GM18873 (cell line): ENCODE data around the gene TWIST2.

Experiments used
- ATAC-seq: cut with Tn5 transposase; IDR thresholded peaks from one replicate; pipeline ENCODE4 v1.9.1; 2021; ENCODE audit warnings: mild to moderate bottlenecking, moderate library complexity, moderate number of reproducible peaks; ENCODE audit not compliant: unreplicated experiment, low FRiP score

TWIST2 gene

DNA sequence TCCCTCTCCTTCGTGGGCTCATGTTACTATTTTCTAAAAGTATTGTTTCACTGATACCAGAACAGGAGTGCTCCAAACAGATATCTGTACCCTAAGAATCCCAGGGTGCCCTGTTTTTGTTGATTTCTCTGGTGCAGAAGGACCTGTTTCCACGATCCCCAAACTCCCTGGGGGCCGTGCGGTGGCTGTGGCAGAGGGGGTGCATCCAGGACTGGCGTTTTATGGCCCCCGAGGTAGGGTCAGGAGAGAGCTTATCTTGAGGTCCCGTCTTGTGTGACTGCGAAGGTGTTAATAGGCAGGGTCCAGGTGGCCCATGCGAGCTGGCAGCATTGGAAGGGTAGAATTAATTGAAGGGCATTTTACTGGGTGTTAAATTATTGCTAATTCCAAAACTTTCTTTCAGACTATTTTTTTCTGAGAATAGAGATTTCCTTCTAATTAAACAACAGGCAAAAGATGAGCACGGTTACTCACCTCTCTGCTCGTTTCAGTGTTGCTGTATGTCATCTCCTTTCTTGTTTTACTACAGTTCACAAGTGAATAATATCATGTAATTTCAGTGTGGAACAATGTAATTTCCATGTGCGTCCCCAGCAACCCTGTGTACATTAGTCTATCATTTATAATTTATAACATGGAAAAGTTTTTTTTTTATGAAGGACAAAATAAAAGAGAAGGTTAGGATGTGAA, 8.2 kb downstream of the TWIST2 start:
- no peak for ATAC-seq

DNA sequence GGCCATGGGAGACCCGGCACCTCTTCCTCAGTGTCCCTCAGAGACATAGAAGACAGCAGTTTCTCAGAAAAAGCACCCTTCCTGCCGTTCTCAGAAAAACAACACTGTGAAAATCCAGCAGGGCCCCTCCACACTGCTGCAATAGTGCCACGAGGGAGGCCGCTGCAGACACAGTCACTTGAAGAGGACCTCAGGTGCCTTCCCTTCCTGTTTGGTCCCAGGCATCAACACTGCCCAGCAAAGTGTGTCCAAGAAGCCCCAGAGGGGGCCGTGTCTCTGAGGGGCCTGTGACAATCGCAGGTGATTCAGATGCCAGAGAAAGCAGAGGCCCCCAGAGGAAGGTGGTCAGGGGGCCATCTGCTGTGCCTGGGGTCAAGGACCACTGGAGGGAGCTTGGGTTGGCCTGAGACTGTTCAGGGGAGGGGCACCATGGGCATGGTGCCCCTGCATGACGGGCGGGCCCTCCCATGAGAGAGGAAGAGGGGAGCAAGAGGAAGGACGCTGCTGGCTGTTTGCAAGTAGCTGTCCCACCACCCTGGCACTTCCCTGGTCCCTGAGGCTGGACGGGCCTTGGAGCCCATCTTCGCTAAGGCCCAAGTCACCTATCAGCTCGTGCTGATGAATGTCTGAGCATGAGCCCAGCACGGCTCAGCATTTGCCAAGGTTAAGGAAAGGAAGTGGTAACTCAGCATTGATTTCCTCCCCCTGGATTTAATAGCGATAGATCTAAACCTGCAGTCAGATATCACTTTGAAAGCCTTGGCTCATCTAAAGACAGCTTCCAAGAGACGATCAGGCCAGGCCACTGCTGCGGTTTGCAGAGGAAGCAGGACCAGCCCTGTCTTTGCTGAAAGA, 9.1 kb downstream of the TWIST2 start:
- ATAC-seq = no peak

DNA sequence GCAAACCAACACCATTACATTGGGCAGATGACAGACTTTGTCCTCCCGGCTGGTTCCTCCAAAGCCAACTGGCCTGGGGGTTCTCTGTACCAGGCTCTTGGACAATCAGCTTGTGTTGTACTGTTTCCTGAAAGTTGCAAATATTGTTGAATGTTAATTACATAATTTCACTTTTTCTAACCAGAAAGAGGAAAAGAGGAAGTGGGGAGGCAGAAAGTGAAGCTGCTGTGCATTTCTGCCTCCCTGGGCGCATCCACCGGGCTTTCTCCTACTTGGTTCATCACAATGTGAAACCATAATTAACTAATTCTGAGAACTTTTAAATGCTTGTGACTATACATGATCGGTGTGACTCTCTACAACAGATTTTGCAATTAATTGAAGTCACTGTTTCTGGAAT, 10.1 kb downstream of the TWIST2 start:
- ATAC-seq = no peak

DNA sequence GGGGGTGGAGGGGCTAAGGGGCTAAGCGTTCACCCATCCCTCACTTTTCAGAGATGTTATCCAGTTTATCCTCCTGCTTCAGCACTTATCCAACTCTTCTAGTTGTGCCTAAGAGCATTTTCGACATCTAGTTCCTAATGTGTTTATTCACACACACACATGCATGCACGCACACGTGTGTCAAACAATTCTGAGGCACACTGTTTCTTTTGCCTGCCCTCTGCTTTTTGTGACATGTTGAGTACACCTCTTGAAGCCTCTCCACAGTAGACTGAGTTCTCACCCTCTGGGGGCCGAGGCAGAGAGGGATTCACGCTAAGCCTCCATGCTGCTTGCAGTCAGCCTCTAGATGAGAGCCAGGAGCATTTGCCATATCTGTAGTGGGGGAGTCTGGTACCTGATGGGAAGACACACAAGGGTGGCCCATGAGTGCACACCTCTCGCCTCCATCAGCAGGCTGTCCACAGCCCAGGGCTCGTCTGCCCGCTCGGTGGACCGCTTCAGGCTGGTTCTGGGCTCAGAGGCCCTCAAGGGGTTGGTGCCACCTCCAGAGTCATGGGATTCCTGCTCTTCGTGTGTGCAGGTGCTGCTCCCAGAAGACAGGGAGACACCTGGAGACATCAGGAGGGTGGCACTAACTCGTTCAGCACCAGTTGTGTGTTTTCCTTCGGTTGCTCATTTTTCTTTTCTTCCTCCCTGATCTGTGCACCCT, 11.9 kb downstream of the TWIST2 start:
- no peak for ATAC-seq

DNA sequence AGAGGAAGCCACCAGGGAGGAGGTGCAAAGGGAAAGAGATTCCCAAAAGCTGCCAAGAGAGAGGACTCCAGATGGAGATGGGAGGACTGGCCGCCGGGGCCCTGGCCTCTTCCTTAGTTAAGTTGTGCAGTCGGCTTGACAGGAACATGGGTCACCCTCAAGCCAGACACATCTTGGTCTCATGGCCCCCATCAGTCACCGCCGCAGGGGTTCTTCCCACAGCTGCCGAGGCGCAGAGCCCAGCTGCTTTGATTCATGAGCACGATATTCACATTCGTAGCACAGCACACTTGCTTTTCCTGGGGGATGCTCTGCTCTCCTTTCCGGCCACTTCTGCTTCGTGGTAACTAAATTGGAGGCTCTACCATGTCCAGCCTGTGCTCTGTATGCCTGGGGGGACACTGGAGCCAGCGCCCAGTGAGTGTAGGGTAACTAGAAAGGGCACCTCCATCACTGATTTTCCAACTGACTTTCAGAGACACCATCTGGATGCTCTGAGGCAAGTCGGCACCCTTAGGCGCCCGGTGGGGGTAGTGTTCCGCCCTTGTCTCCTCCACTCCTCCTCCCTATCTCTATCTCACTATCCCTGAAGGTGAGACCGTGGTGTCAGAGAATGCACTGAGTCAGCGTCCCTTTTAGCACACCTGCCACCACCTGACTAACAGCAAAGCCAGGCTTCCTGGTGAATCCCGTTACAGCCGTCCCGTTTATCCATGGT, 13.3 kb downstream of the TWIST2 start:
- no peak for ATAC-seq

DNA sequence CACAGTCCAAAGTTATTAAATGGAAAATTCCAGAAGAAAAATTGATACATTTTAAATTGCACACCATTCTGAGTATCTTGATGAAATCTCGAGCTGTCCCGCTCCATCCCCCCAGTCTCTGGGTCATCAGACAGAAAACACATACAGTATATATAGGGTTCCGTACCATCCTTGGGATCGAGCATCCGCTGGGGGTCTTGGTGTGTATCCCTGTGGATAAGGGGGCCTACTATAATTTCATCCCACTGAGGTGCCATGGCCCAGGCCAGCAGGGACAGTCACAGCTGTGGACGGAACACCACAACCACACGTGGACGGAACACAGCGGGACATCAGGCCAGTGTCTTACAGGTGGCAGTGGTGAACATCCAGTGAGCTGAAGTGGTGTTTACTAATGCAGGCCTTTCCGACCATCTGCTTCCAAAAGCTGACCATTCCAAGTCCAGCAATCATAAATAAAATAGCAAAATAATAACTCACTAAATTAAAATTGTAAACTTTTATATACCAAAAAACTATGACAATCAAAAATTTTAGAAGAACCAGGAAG, 14.0 kb downstream of the TWIST2 start:
- ATAC-seq = no peak

DNA sequence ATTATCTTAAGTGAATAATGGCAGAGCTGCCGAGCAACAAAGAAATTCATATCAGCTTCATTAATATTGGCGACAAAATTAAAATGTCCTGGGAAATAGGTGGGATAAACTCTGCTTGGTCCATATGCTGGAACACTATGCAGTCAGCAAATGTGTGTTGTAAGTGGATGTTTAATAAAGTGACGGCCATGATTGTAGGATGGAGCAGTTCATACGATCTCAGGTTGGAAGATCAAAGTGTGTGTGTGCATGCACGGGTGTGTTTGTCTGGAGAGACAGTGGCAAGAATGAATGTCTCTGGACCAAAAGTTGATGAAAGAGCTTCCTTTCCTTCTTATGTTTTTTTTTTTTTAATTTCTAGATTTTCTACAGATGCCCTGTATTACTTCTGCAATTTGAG, 14.8 kb downstream of the TWIST2 start:
- no peak for ATAC-seq

DNA sequence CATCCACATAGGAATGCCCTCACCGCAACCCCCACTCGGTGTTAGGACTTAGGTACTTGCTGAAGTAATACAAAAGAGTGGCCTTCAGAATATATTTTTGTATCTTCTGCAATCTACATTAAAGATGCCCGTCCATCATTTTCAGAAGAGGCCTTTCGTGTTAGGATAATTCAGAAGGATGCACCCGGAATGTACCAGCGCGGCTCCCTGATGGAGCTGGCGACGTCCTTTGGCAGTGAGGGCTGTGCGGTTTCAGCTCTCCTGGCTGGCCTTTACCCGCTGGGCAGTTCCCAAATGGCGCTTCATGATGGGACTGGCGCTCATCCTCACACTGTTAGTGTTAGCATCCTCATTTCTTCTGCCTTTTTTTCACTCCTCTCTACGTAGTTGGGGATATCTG, 15.3 kb downstream of the TWIST2 start:
- ATAC-seq = no peak

DNA sequence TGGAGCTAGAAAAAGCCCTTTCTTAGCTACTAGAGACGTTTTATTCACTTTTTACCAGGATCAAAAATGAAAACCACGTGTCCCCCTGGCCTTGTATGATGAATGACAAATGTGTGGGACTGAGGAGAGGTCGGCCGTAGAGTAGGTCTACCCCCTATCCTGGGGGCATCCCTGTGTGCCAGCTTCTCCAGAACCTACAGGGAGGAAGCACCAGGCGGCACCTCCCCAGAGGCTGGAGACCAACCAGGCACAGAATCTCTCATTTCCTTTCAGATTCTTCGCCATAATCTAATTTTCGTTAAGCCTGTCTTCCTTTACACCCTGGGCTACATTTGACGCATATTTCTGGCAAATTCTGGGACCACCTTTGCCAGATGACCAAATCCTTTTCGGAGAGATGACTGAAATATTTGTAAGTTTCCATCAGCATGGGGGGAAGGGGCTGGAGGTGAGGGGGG, 15.9 kb downstream of the TWIST2 start:
- ATAC-seq = no peak

DNA sequence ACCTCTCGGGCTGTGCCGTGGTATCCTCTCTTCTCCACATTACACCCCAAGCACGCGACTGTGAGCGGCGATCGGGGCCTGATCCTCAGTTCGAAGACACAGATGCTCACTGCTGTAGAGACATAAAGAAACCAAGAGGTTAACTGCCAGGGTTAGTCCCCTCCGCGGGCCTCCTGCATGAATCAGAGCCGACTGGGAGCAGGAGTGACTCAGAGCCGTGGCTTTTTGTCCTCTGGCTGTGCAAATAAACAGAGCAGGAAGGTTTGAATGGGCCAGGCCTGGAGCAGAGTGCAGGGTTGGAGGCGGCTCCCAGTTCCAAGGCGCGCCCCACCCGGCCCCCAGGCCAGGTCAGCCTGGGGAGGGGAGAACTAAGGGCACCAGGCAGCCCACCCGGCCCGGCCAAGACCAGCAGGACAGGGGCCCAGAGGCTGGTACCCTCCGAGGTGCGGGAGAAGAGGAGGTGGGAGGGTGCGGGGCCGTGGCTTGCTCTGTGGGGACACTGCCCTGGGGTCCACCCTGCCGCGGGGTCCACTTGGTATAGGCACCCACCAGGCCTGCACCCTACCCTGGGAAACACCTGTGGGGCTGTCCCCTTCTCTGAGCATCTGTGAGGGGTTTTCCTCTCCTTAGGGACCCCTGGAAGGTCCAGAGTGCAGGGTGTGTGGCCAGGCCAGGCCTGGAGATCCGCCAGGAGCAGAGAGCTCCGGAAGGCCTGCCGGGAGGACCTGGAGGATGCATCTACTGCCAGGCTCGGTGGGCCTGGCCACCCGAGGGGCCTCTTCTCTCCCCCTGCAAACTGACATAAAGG, 16.5 kb downstream of the TWIST2 start:
- ATAC-seq = no peak

DNA sequence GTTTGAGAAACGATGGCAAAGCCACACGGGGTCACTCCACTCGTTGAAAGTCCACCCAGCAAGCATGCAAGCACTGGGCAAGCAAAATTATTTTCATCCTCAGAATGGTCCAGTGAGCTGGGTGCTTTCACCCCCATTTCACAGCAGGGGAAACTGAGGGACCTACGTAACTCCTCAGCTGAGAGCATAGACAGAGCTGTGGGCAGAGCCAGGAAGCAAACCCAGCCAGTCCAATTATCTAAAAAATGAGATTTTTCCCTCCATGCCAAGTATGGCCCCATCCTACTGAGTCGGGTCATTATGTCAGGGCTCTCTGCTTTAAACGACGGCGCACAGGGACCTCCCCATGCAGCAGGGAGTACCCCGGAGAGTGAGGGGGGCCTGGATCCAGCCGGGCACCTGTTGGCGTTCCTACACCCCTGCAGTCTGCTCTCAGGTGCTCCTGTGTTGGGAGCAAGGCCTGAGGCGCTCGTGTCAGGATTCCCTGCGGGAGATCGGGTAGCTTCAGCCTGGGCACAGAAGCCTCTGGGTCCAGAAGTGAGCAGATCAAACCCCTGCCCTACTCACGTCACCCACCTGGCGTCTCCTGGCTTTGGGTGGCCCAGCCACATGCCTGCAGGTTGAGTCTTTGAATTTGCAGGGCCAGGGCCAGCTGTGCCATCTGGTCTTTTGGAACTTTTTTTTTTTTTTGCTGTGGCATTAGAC, 17.3 kb downstream of the TWIST2 start:
- no peak for ATAC-seq

DNA sequence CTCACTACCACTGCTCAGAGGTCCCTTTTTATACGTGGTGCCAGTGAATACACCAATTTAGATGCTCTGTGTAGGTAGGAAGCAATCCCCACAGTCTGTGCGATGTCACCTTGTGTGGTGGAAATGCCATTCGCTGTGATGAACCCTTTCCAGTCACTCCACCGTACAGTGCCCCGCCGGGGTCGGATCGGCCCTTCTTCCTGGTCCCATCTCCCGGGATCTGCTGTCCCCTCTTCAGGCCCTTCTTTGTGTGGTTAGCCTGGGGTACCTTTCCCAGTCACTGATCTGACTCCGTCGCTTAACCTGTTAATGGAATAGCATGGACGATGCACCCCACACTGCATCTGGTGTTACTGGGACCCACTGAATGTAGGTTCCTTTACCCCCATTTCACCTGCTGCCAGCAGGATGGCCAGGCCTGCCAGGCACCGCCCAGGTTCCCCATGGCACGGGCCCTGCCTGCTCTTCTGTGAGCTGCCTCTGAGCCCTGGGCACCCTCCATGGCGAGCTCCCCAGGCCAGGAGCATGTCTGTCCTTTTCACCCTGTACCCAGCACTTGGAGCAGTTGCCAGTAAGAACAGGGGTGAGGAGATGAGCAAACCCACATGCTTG, 18.0 kb downstream of the TWIST2 start:
- ATAC-seq = no peak

DNA sequence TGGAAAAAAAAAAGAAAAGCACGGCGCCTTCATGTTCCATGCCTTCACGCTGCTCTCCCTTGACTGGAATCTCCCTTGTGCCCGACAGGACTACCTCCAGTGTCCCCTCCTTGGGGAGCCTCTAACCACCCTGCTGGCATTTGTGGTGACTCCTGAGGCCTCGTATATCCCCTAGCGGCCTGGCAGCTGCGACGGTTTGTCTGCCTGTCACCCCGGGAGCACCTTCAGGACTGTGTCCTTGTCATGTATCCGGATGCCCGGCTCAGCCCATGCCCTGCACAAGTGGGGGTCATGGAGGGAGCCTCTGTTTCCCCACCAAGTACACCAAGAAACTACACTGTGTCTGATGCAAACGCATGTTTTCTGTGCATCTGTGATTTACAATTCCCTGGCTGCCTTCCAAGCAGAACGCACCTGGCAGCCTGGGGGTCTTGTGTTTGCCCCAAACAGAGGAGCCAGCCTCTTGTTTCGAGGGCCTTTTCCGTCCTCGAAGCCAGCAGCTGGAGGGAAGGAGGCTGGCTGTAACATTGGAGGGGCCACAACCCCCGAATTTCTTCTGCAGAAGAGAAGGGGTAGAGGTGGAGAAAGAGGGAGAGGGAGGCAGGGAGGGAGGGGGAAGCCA, 18.9 kb downstream of the TWIST2 start:
- no peak for ATAC-seq

DNA sequence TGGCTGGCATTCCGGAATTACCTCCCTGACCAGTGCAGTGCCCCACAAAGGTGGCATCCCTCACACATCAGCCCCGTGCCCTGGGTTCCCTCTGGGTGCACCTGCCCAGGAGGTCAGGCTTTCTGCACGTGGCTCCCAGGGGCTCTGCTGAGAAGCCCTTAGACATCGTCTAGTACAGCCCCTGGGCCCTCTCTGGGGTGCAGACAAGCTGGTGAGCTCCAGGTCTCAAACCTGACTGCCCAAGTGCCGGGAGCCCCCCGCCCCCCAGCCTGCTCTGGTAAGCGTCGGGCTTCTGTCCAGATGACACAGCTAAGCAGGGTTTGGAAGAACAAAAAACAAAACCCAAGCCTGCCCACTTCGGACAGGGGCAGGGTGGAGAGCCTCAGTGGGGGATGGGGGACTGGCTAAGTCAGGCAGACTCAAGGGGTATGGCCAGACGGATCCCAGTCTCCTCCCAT, 20.2 kb downstream of the TWIST2 start:
- no peak for ATAC-seq

DNA sequence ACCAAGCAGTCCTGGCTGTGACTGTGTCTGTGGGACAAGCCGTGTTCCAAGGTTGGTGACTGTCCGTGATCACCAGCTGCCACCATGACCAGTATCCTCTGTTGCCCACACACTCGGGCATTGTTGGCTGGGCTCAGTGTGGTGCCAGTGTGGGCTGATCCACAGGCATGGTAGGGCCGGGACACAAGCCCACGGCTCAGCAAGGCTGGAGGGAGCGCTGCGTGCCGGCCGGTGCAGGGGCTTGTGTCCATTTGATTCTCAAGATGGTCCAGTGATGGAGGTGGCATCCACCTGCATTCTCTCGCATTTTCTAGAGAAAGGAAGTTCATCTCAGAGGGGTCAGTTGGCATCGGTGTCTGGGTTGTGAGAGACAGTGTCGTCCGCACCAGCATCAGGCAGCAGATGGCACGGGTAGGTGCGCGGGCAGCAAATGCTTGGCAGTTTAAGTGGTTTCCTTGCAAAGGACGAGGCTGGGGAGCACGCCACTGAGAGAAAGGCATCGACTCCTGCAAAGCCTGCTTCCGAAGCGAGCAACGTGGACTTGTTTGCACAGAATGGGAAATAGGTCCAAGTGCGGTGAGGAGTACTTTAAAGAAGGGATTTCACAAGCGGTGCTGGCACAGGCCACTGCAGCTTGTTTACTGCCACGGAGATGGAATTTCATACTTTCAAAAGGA, 20.9 kb downstream of the TWIST2 start:
- ATAC-seq = no peak

DNA sequence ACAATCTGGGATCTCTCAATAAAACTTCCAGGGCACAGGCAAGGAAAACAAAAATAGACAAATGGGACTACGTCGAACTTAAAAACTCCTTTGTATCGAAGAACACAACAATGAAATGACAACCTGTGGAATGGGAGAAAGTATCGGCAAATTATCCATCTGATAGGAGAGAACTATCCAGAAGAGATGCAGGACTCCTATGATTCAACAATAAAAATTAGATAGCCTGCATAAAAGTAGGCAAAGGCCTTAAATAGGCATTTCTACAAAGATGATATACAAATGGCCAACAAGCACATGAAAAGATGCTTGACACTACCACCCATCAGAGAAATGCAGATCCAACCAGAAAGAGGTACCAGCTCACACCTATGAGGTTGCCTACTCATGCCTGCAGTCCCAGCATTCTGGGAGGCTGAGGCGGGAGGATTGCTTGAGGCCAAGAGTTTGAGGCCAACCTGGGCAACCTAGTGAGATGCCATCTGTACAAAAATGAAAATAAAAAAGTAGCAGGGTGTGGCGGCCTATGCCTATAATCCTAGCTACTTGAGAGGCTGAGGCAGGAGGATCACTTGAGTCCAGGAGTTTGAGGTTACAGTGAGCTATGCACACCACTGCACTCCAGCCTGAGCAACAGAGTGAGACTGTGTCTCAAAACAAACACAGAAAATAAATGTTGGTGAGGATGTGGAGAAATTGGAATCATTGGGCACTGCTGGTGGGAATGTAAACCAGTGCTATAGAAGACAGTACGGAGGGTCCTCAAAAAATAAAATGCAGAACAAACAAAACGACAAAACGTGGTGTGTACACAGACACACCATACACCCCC, 21.6 kb downstream of the TWIST2 start:
- ATAC-seq = no peak

DNA sequence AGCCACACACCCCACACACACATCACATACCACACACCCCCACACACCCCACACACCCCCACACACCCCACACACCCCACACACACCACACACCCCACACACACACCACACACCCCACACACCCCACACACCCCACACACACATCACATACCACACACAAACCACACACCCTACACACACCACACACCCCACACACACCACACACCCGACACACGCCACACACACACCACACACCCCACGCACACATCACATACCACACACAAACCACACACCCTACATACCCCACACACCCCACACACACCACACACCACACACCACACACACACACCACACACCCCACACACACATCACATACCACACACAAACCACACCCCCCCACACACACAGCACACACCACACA, 22.4 kb downstream of the TWIST2 start:
- ATAC-seq = no peak
